ENCODE data around the gene CCDC167.
A peak's percentile ranks its signal among the peaks of the same experiment; 100 is the strongest.

The CCDC167 gene

GRCh38 chr6:37528541-37528940, 28.8 kb upstream of the CCDC167 start:
- DNase-seq (ENCODE audit: low read depth) = no peak
- no peak overlapping the region for H3K4me3 ChIP-seq (ENCODE audit: low read depth, low read length)
- TF ChIP-seq POLR2A (IDR thresholded peaks at IDR 0.05; ENCODE audit: extremely low read depth, insufficient read length) (no peak), CTCF (IDR thresholded peaks at IDR 0.05; ENCODE audit: low read depth, low read length) (no peak), MAX (IDR thresholded peaks at IDR 0.05; ENCODE audit: low read depth, low read length) (no peak), MYC (IDR thresholded peaks at IDR 0.05; ENCODE audit: low read depth, low read length) (no peak)

GRCh38 chr6:37525460-37526357, 26.0 kb upstream of the CCDC167 start:
- no peak overlapping the region for H3K4me3 ChIP-seq (ENCODE audit: low read depth, low read length)
- DNase-seq (ENCODE audit: low read depth) = peak; percentile 43
- TF ChIP-seq CTCF (IDR thresholded peaks at IDR 0.05; ENCODE audit: low read depth, low read length) = no peak
- no peak for TF ChIP-seq POLR2A (IDR thresholded peaks at IDR 0.05; ENCODE audit: extremely low read depth, insufficient read length)
- TF ChIP-seq MAX (IDR thresholded peaks at IDR 0.05; ENCODE audit: low read depth, low read length) = no peak
- TF ChIP-seq MYC (IDR thresholded peaks at IDR 0.05; ENCODE audit: low read depth, low read length) = no peak

GRCh38 chr6:37524970-37525318, 25.3 kb upstream of the CCDC167 start:
- no peak overlapping the region for H3K4me3 ChIP-seq (ENCODE audit: low read depth, low read length)
- no peak for DNase-seq (ENCODE audit: low read depth)
- TF ChIP-seq MYC (IDR thresholded peaks at IDR 0.05; ENCODE audit: low read depth, low read length) (no peak), MAX (IDR thresholded peaks at IDR 0.05; ENCODE audit: low read depth, low read length) (no peak), POLR2A (IDR thresholded peaks at IDR 0.05; ENCODE audit: extremely low read depth, insufficient read length) (no peak), CTCF (IDR thresholded peaks at IDR 0.05; ENCODE audit: low read depth, low read length) (no peak)

- DNase-seq (ENCODE audit: low read depth) = no peak
These were observed 24.6 kb upstream of the CCDC167 start for GRCh38 chr6:37524025-37524969.

More at GRCh38 chr6:37524025-37524969, 24.6 kb upstream of the CCDC167 start:
- TF ChIP-seq CTCF (IDR thresholded peaks at IDR 0.05; ENCODE audit: low read depth, low read length) = no peak
- no peak for TF ChIP-seq MYC (IDR thresholded peaks at IDR 0.05; ENCODE audit: low read depth, low read length)
- no peak for TF ChIP-seq MAX (IDR thresholded peaks at IDR 0.05; ENCODE audit: low read depth, low read length)
- no peak for TF ChIP-seq POLR2A (IDR thresholded peaks at IDR 0.05; ENCODE audit: extremely low read depth, insufficient read length)
- H3K4me3 ChIP-seq (ENCODE audit: low read depth, low read length) = no peak overlapping the region

Data from NB4 (cell line).